ENCODE data around the gene IQCK. TPM values are rescaled to one million over a fixed set of nuclear protein-coding genes. Genes with fewer than 3 reads are reported as not detected.

IQCK gene
- total and polyA plus RNA-seq, 2 donors (not counting 1 experiment from before 2014, with no cell fraction given): 4.6 to 9.9 TPM

DNA sequence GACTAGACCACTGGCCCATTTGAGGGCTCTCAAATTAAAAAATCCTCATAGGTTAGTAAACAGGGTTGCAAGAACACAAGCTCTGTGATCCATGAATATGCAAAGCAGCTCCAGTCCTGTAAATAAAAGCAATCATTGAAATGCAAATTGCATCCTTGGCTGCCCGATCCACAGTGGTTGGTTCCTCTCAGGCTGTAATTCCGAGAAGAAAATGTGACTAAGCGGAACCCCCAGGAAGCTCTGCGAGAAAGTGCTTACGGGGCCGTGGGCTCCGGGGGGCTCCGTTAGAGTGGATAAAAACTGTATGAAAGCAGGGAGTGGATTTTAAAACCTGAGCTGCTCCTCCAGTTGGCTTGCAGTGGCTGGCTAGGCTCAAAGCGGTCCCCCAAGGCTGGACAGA is 164.1 kb downstream of the IQCK start:
- no peak overlapping the region for H3K4me3 ChIP-seq (replicated peaks in 1 of 4; ENCODE audit: control extremely low read depth in 1 of 4, insufficient read depth in 1 of 4, low read depth in 3 of 4, low read length in 4 of 4)
- no peak overlapping the region for H3K9ac ChIP-seq (ENCODE audit: insufficient read depth, low read length)
- H3K27ac ChIP-seq (ENCODE audit: insufficient read depth, low read length): no peak overlapping the region
- no peak for TF ChIP-seq EZH2 (IDR thresholded peaks at IDR 0.05; ENCODE audit: low read length, missing control alignments)
- TF ChIP-seq, protein P1, sequence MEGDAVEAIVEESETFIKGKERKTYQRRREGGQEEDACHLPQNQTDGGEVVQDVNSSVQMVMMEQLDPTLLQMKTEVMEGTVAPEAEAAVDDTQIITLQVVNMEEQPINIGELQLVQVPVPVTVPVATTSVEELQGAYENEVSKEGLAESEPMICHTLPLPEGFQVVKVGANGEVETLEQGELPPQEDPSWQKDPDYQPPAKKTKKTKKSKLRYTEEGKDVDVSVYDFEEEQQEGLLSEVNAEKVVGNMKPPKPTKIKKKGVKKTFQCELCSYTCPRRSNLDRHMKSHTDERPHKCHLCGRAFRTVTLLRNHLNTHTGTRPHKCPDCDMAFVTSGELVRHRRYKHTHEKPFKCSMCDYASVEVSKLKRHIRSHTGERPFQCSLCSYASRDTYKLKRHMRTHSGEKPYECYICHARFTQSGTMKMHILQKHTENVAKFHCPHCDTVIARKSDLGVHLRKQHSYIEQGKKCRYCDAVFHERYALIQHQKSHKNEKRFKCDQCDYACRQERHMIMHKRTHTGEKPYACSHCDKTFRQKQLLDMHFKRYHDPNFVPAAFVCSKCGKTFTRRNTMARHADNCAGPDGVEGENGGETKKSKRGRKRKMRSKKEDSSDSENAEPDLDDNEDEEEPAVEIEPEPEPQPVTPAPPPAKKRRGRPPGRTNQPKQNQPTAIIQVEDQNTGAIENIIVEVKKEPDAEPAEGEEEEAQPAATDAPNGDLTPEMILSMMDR (conservative IDR thresholded peaks at IDR 0.05 in 1 of 2, IDR thresholded peaks at IDR 0.05 in 1 of 2; ENCODE audit: low read depth in 1 of 2, low read length in 2 of 2): no peak
- H3K27me3 ChIP-seq (ENCODE audit: control insufficient read depth, insufficient read depth, low read length): peaks cover 10% of the 10 kb centered on the region
- no peaks in the 10 kb centered on the region for H4K20me1 ChIP-seq (ENCODE audit: control insufficient read depth, extremely low read depth, insufficient read depth, low read length)
- no peak overlapping the region for H2AFZ ChIP-seq (ENCODE audit: low read length)
- peak in 1 of 2 donors; percentile 18 for DNase-seq (ENCODE audit: low read depth in 2 of 2)
- no peaks in the 10 kb centered on the region for H3K79me2 ChIP-seq (ENCODE audit: control insufficient read depth, insufficient read depth, low read length)
- H3K36me3 ChIP-seq (ENCODE audit: control insufficient read depth, insufficient read depth, low read length): no peaks in the 10 kb centered on the region
- H3K4me1 ChIP-seq (ENCODE audit: control insufficient read depth, extremely low read depth, insufficient read depth, low read length): peaks cover 7% of the 10 kb centered on the region
- no peak overlapping the region for H3K4me2 ChIP-seq (ENCODE audit: extremely low read depth, insufficient read depth, low read length)
- no peaks in the 10 kb centered on the region for H3K9me3 ChIP-seq (ENCODE audit: control insufficient read depth, insufficient read depth, low read depth, low read length)

DNA sequence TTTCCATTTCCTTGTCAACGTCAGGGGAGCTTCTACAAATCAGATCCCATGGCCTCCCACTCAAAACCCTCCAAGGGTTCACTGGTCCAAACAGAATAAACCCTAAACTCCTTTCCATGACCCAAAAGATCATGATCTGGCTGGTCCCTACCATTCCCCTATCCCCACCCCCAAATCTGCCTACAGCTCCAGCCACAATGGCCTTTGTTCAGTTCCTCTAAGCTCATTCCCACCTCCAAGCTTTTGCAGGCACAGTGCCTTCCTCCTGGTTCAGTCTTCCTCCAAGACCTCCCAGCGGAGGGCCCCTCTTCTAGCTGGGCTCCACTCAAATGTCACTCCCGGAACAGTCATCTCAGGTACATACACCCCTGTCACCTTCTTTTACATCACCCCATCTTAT is 164.6 kb downstream of the IQCK start:
- Histone ChIP-seq H3K27ac (ENCODE audit: insufficient read depth, low read length) (no peak overlapping the region), H3K9me3 (ENCODE audit: control insufficient read depth, insufficient read depth, low read depth, low read length) (no peaks in the 10 kb centered on the region), H3K9ac (ENCODE audit: insufficient read depth, low read length) (no peak overlapping the region), H2AFZ (ENCODE audit: low read length) (no peak overlapping the region), H3K4me1 (ENCODE audit: control insufficient read depth, extremely low read depth, insufficient read depth, low read length) (peaks cover 7% of the 10 kb centered on the region), H3K27me3 (ENCODE audit: control insufficient read depth, insufficient read depth, low read length) (peaks cover 10% of the 10 kb centered on the region), H3K79me2 (ENCODE audit: control insufficient read depth, insufficient read depth, low read length) (no peaks in the 10 kb centered on the region), H3K4me3 (replicated peaks in 1 of 4; ENCODE audit: control extremely low read depth in 1 of 4, insufficient read depth in 1 of 4, low read depth in 3 of 4, low read length in 4 of 4) (peak overlapping the region in 1 of 4 experiments; percentile 71), H4K20me1 (ENCODE audit: control insufficient read depth, extremely low read depth, insufficient read depth, low read length) (no peaks in the 10 kb centered on the region), H3K36me3 (ENCODE audit: control insufficient read depth, insufficient read depth, low read length) (no peaks in the 10 kb centered on the region), H3K4me2 (ENCODE audit: extremely low read depth, insufficient read depth, low read length) (no peak overlapping the region)
- TF ChIP-seq, protein P1 (conservative IDR thresholded peaks at IDR 0.05 in 1 of 2, IDR thresholded peaks at IDR 0.05 in 1 of 2; ENCODE audit: low read depth in 1 of 2, low read length in 2 of 2): no peak
- no peak for TF ChIP-seq EZH2 (IDR thresholded peaks at IDR 0.05; ENCODE audit: low read length, missing control alignments)
- DNase-seq (ENCODE audit: low read depth in 2 of 2): no peak

DNA sequence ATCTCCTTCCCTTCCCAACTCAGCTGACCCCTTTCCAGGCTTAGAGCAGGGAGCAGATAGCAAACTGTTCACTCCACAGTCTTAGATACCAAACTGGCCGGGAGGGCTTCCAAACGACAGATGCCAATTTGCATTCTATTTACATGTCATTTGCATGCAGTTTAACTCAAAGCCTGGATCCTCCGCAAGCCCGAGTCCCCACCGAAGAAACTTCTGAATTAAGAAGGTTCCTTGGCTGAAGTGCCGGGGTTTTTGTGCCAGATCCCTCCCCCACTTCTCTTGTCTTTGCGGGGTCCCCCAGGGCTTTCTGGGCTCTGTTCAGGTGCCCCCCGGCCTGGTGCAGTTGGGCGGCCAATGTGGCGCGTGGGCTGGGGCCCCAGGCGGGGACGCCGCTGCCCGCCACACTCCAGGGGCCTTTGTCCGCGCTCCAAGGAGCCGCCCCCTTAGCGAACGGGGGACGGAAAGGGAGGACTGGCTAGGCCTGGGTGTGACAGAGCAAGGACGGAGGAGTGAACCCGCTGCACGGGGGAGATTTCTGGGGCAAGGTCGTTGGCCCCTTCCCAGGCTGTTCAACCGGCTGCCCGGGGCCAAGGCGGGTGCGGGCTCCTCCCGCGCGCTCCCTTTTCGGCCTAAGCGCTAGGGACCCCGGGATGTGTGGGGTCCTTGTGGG is 165.4 kb downstream of the IQCK start:
- peak; percentile 93 for TF ChIP-seq EZH2 (IDR thresholded peaks at IDR 0.05; ENCODE audit: low read length, missing control alignments)
- TF ChIP-seq, protein P1 (conservative IDR thresholded peaks at IDR 0.05 in 1 of 2, IDR thresholded peaks at IDR 0.05 in 1 of 2; ENCODE audit: low read depth in 1 of 2, low read length in 2 of 2): no peak
- Histone ChIP-seq H4K20me1 (ENCODE audit: control insufficient read depth, extremely low read depth, insufficient read depth, low read length) (no peaks in the 10 kb centered on the region), H2AFZ (ENCODE audit: low read length) (no peak overlapping the region), H3K4me2 (ENCODE audit: extremely low read depth, insufficient read depth, low read length) (peak overlapping the region; percentile 62), H3K4me1 (ENCODE audit: control insufficient read depth, extremely low read depth, insufficient read depth, low read length) (peaks cover 7% of the 10 kb centered on the region), H3K4me3 (replicated peaks in 1 of 4; ENCODE audit: control extremely low read depth in 1 of 4, insufficient read depth in 1 of 4, low read depth in 3 of 4, low read length in 4 of 4) (peak overlapping the region; percentile 28 to 71 (median 36)), H3K79me2 (ENCODE audit: control insufficient read depth, insufficient read depth, low read length) (no peaks in the 10 kb centered on the region), H3K9me3 (ENCODE audit: control insufficient read depth, insufficient read depth, low read depth, low read length) (no peaks in the 10 kb centered on the region), H3K27ac (ENCODE audit: insufficient read depth, low read length) (no peak overlapping the region), H3K27me3 (ENCODE audit: control insufficient read depth, insufficient read depth, low read length) (peaks cover 10% of the 10 kb centered on the region), H3K36me3 (ENCODE audit: control insufficient read depth, insufficient read depth, low read length) (no peaks in the 10 kb centered on the region), H3K9ac (ENCODE audit: insufficient read depth, low read length) (no peak overlapping the region)
- peak; percentile 13 to 25 for DNase-seq (ENCODE audit: low read depth in 2 of 2)

Measured in fibroblast of lung (primary cell).